HTR-8/SVneo (cell line): Measurements from ENCODE around the gene CCR9.

Experiments
- DNase-seq: peaks from one replicate; pipeline ENCODE4 v3.0.0; 2011; ENCODE audit warnings: low spot score, mixed read lengths; ENCODE audit not compliant: insufficient read length
- FAIRE-seq: peaks from 2 replicates; lab custom pipeline; 2011; peaks lifted over from hg19 to GRCh38; lab: Jason Lieb, UNC

CCR9 gene

DNA sequence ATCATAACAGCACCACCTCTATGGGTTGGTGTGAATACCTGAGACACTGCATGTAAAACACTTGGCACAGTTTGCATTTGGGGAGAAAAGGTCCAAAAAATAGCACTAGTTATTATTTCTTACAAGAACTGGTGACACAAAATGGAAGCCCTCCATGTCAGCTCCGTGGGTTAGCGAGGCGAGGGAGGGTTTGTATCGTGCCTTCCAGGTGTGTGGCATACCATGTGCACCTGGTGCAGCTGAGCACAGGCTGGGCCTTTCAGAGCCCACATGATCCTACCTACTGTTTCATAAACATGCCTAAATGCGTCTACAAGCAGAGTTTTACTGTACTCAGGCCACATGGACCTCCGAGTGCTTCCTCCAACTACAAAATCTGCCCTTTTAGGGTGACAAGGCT, 62.5 kb downstream of the CCR9 start:
- FAIRE-seq (no peak), DNase-seq (no peak)

DNA sequence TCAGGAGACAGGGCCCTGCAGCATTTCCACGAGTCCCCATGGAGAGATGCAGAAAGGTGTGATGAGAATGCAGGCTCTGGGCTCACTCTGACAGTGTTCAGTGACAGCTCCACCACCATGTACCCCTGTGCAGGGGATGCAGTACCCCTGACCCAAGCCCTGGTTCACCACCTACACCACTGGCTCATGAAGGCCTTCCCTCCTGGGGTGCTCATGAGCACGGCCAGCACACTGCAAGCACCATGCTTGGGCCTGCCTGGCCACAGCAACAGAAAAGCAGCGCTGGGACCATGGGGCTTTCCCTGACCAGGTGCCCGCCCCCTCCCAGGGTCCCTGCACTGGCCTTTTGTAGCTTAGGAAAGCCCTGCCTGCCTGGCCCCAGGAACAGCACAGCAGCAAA, 63.1 kb downstream of the CCR9 start:
- no peak for FAIRE-seq

DNA sequence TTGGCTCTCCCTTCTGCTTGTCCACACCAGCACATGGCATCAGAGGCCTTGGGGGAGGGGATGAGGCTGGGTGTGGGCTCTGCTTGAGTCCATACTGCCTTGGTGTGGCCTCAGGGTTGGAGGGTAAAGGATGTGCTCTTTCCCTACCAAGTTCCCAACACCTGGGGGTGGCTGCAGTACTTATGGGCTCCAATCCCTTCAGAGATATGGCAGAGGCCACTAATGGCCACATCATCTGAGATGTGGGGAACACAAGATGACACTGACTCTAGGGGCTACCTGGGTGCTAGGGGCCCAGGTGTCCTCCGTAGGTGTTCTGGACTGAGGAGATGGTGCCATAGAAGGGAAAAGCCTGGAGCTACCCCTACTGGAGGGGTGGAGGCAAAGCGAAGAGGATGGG, 63.8 kb downstream of the CCR9 start:
- no peak for FAIRE-seq
- DNase-seq = no peak

More for the DNA sequence above, 63.1 kb downstream of the CCR9 start:
- DNase-seq = no peak

DNA sequence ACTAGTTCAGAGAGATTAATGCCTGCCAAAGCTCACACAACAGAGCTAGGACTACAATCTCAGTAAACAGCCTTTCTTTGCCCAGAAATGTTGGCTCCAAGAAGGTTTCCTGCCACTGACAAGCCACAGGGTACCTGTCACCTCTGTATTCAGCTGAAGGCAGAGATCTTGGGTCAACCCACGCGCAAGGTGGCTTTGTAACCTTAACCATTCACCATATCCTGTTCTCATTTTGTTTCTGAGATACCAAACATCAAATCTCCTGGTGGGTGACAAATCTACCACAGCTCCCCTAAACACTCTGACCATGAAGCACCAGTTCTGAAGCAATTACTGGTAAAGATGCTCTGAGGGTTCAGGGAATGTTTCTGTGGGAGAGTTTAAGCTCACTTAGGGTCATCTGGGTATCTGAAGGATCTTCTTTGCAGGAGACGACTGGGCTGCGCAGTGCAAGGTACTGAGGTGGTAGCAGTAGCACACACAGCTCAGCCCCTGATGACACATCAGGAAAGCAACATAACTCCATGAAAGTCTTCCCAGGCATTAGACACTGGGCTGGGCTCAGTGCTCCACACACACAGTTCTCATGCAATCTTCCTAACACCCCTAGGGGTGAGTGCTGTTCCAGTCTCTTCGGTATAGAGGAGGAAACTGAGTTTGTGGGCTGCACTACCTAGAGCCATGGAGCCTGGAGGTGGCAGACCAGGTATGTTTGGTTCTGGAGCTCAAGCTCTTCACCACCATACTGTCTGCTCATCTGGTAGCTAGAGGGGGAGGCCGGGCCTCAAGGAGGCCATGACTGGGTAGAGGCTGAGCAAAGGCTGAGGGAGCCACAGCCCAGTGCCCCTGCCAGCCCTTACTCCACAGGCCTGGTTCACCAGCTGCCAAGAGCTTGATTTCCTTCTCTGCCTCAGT, 64.6 kb downstream of the CCR9 start:
- no peak for DNase-seq
- FAIRE-seq = no peak

DNA sequence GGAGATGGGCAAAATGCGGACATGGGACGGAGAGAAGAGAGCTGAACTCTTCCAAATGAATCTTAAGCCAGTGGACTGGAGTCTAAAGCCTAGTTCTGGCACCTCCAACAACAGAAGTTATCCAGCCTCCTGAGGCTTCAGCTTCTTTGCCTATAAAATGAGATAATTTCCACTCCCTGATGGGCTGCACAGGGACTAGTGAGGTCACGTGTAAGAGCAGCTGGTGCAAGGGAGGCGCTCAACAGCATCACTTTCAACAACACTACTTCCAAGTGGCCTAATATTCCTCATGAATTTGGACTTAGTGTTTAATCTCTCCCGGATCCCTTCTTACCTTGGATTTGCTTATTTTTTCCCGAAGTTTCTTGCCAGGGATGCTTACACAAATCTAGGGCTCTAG, 65.6 kb downstream of the CCR9 start:
- DNase-seq = no peak
- FAIRE-seq = no peak

DNA sequence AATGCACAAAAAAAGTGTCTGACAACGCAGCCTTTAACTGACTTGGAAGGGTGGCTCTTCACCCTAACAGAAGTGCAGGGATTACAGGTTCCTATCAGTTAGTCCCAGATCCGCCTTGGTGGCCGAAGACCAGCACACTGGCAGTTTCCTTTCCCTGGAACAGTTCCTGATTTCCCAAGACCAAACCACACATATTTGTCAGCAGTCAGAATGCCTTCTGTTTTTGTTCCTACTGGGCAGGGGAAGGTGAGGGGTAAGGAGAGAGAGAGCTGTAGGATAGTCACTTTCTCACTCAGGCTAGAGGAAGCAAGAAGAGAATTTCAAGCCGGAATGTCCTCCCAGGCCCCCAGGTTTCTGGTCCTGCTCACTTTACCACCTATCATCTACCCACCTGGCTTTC, 66.1 kb downstream of the CCR9 start:
- FAIRE-seq = no peak
- no peak for DNase-seq
